T47D (cell line): ENCODE measurements around the gene CHEK2.

Experiments
- DNase-seq, 2 experiments: peaks; one replicate each; pipeline versions ENCODE4 v3.0.0 to v3.0.0-alpha.2; 2011 to 2012; ENCODE audit warnings: low read depth in 1 of 2, low spot score in 1 of 2
- JUND ChIP-seq: IDR thresholded peaks from 2 replicates; pipeline ENCODE4 v1.6.1; 2012; ENCODE audit warnings: low read depth
- in situ Hi-C: cut with HindIII; loops from 2 replicates; pipeline ENCODE4 v1.10.0; 2016; ENCODE audit warnings: low sequenced_read_pairs, low pct_unique_long_range_greater_than_20kb

The CHEK2 gene

DNA sequence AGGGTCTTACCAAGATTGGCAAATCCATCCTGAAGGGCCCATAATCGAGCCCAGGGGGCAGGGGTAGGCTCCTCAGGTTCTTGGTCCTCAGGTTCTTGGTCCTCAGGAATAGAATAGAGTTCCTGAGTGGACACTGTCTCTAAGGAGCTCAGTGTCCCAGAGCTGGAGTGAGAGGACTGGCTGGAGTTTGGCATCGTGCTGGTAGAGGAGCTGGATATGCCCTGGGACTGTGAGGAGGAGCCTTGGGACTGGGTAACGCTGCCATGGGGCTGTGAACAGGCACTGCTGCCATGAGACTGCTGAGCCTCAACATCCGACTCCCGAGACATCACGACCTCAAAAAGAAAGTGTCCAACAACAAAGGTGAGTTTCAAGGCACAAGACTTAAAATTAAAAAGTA is 7.2 kb downstream of the CHEK2 start:
- no peak for DNase-seq
- TF ChIP-seq JUND: no peak
- in situ Hi-C loops: no loop called here

DNA sequence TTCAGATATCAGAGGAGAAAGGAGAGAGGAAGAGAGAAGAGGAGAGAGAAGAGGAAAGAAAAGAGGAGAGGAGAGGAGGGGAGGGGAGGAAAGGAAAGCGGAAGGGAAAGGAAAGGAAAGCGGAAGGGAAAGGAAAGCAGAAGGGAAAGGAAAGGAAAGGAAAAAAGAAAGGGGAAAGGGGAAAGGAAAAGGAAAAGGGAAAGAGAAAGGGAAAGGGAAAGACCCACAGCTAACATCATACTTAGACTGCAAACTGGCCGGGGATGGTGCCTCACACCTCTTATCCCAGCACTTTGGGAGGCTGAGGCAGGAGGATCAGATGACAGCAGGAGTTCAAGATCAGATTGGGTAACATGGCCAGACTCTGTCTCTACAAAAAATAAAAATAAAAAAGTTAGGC is 11.4 kb downstream of the CHEK2 start:
- in situ Hi-C loops: no loop called here
- TF ChIP-seq JUND: no peak
- DNase-seq: no peak

DNA sequence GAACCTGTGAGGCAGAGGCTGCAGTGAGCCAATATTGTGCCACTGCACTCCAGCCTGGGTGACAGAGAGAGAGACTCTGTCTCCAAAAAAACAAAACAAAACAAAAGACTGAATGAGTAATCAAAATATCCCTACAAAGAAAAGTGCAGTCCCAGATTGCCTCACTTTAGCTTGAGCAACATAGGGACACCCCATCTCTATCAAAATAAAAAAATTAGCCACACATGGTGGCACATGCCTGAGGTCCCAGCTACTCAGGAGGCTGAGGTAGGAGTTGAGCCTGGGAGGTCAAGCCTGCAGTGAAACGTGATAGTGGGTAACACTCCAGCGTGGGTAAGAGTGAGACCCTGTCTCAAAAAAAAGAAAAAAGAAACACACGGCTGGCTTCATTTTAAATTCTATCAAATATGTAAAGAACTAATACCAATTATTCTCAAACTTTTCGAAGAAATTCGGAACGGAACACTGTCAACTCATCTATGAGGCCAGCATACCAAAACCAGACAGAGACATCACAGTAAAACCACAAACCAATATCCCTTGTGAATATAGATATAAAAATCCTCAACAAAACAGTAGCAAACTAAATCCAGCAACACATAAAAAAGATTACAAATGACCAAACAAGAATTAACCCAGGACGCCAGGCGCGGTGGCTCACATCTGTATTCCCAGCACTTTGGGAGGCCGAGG is 12.9 kb downstream of the CHEK2 start:
- in situ Hi-C loops: no loop called here
- DNase-seq: no peak
- TF ChIP-seq JUND: no peak

DNA sequence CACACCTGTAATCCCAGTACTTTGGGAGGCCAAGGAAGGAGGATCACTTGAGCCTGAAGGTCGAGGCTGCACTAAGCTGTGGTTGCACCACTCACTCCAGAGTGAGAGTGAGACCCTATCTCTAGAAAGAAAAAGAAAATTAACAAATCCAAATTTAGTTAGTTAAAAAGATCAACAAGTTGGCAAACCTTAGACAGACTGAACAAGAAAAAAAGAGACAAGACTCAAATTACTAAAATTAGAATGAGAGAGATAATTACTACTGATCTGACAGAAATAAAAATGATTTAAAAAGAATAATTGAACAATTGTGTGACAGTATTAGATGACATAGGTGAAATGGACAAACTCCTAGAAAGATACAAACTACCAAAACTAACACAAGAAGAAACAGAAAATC is 13.6 kb downstream of the CHEK2 start:
- TF ChIP-seq JUND: no peak

DNA sequence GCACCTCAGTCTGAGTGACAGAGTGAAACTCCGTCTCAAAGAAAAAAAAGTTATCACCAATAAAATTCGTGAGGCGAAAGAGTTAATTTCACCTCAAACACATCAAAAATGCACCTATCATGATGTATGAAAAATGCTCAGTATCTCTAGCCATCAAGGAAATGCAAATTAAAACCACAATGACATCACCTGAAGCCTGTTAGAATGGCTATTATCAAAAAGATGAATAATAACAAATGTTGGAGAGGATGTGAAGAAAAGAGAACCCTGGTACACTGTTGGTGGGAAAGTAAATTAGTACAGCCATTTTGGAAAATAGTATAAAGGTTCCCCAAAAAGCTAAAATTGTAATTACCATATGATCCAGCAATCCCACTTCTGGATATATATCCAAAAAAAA is 23.6 kb downstream of the CHEK2 start:
- no peak for DNase-seq
- in situ Hi-C loops: no loop called here
- no peak for TF ChIP-seq JUND

More for the DNA sequence above, 13.6 kb downstream of the CHEK2 start:
- in situ Hi-C loops: no loop called here
- DNase-seq: no peak

DNA sequence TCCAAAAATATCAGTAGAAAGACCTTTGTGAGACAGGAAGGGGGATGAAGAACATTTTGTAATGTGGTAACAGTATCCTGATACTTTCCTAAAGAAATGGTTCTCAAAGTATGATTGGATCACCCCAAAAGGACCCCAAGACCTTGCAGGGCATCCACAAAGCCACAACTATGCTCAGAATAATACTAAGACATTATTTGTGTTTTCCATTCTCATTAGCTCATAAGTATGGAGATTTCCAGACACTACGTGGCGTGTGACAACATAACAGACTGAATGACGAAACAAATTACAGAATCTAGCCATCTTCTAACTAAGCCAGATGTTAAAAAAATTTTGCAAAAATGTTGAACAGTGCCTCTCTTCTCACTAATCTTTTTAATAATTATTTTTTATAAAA is 24.9 kb downstream of the CHEK2 start:
- DNase-seq: no peak
- TF ChIP-seq JUND: no peak
- in situ Hi-C loops: no loop called here

DNA sequence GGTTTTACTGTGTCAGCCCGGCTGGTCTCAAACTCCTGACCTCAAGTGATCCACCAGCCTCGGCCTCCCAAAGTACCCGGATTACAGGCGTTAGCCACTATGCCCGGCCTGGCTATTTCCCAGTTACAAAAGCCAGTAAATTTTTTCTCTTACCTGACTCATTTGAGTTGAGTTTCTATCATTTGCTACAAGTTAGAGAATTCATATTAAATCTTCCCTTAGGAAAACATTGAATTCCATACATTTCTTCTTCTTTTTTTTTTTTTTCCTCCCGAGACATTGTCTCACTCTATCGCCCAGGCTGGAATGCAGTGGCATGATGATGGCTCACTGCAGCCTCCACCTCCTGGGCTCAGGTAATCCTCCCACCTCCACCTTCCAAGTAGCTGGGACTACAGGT is 26.0 kb downstream of the CHEK2 start:
- in situ Hi-C loops: no loop called here
- no peak for TF ChIP-seq JUND
- no peak for DNase-seq

DNA sequence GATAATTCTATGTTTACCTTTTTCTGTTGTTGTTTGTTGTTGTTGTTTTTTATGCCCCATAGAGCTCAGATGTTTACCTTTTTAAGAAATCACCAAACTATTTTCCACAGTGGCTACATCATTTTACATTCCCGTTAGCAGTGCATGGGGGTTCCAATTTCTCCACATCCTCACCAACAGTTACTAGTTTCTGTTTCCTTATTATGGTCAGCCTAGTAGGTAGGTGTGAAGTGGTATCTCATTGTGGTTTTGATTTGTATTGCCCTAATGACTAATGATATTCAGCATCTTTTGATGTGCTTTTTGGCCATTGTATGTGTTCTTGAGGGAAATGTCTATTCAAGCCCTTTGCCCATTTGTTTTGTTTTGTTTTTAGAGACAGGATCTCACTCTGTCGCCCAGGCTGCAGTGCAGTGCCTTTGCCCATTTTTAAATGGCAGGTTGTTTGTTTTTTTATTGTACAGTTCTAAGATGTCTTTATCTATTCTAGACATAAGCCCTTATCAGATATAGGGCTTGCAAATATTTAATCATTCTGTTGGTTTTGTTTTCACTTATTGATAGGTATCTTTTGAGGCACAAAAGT is 27.5 kb downstream of the CHEK2 start:
- TF ChIP-seq JUND: no peak
- in situ Hi-C loops: no loop called here
- no peak for DNase-seq

DNA sequence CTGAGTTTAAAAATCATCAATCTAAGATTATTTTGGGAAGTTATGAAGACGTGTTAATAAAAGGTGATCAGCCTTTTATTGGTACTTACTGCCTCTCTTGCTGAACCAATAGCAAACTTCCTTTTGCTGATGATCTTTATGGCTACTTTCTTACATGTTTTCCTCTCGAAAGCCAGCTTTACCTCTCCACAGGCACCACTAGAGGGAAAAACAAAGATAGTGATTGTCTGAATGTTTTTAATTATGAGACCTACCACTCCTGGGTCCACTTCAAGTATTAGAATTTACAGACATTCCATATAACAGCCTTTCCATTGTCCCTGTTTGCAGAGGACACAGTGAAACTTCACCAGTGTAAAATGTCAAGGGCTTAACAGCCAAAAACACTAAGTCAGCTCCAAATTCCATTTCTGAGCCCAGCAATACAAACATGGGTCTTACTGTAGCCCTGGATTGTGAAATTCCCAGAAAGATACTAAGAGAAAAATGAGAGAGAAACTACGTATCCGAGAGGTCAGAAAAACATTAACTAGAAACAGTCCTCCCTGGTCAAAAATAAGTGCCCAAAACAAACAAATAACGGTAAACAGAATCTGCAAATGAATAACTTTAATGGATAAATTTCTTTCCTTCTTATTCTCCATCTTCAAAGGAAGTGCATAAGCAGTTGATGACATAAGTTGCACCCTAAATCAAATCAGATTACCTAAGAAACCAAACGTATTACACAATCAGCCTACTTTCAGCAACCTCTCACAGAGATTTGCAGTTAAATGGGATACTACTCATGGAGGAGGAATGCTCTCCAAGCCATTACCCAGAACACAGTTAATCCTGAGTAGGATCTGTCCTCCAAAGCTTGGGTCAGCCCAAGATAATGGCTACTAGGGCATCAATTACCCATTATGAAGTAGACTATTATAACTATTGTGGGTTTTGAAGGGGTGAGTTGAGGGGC is 29.5 kb downstream of the CHEK2 start:
- in situ Hi-C loops: no loop called here
- no peak for DNase-seq
- no peak for TF ChIP-seq JUND

DNA sequence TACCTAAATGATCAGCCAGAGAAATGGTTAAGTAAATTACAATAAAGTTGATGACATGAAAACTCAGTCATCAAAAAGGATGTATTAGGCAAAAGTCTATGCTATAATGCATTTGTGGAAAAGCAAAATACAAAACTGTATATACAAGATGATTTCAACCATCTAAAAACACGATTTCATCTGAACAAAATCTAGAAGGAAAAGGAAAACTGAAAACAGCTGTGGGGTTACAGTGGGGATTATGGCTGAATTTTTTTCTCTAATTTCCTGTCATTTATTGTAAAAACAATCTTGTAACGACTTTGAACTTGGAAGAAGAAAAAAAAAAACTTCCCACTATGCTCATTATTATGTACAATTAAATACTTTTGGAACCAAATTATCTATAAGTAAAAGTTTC is 30.3 kb downstream of the CHEK2 start:
- DNase-seq: no peak
- TF ChIP-seq JUND: no peak
- in situ Hi-C loops: no loop called here

DNA sequence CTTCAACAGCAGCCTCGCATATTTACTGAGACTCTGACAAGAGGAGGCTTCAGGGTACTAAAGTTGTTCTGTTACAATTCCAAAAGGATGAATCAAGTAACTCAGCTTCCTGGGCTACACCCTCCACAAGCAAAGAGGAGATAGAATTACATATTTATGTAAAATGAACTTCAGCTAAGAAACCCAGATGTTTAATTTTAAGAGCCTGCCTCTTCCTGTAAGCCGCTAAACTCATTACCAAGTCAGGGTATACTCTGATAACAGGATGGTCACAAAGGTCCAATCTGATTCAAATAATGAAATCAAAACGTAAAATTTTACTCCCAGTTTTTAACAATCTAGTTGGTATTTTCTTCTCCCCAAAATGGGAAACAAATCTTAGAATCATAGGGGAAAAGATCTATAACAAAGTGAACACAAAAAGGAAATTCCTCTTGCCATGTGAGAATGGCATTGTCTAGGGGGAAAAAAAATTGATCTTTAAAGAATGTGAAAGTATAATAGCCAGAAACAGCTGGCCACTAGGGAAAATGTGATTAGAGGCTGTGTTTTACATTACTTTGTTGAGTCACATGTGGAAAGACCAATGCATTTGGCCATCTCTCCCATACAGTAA is 30.9 kb downstream of the CHEK2 start:
- DNase-seq: no peak
- no peak for TF ChIP-seq JUND
- in situ Hi-C loops: no loop called here

DNA sequence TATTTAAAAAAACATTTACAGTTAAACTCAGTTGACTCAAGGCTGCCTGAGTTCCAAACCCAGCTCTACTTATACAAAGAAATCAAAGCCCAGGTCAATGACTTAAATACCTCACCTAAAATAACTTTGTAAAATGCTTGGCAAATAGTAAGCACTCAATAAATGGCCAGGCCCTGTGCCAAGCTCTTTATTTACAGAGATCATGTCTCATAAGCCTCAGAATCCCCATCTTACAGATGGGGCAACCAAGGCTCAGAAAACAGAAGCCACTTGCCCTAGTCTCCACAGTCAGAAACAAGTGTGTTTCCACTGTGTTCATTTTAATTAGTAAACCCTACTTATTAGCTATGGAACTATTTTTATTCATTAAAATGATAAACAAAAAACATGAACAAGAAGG is 31.5 kb downstream of the CHEK2 start:
- in situ Hi-C loops: no loop called here
- DNase-seq: peak in 1 of 2 experiments; percentile 32
- TF ChIP-seq JUND: no peak
